OCI-LY7 (cell line): Measurements from ENCODE around the gene TECPR2. TPM values are rescaled to one million over a fixed set of nuclear protein-coding genes. Genes with fewer than 3 reads are reported as not detected.

Source experiments
- BruUV-seq: library from RNA; stranded (reverse); fragments of 400-500 nt; replicated peaks from 2 replicates; lab custom pipeline; 2021; lab: Mats Ljungman, UMichigan
- CTCF ChIA-PET: fragments of 300-600 bp; sonication (Branson Sonifier 250); formaldehyde crosslinking; loops from one replicate; lab custom pipeline; 2022; ENCODE audit warnings: antibody characterized with exemption; ENCODE audit not compliant: unreplicated experiment; lab: Charles Lee
- POLR2A ChIA-PET: fragments of 300-600 bp; sonication (Branson Sonifier 250); formaldehyde crosslinking; loops from one replicate; lab custom pipeline; 2022; ENCODE audit warnings: antibody characterized with exemption; lab: Charles Lee
- DNase-seq: peaks from one replicate; pipeline ENCODE4 v3.0.0-alpha.2; 2015; ENCODE audit warnings: low spot score
- H2AFZ ChIP-seq: fragments of 200-600 bp; sonication (generic), shearing (Covaris generic); 2 replicates; pipeline ENCODE4 v1.6.1; 2014; ENCODE audit warnings: mild to moderate bottlenecking, antibody characterized with exemption, low read length, moderate library complexity
- H3K27ac ChIP-seq: fragments of 200-600 bp; sonication (generic); 2 replicates; pipeline ENCODE4 v1.5.1; 2014; ENCODE audit warnings: mixed run types, low read depth, mild to moderate bottlenecking, moderate library complexity, low read length, inconsistent platforms; ENCODE audit not compliant: poor library complexity, severe bottlenecking
- H3K36me3 ChIP-seq: fragments of 200-600 bp; sonication (generic); 2 replicates; pipeline ENCODE4 v1.6.1; 2014; ENCODE audit warnings: mild to moderate bottlenecking, antibody characterized with exemption, low read length, moderate library complexity, mixed read lengths; ENCODE audit not compliant: insufficient read depth
- H3K4me1 ChIP-seq: fragments of 200-600 bp; sonication (generic); 2 replicates; pipeline ENCODE4 v1.5.1; 2014; ENCODE audit warnings: mild to moderate bottlenecking, low read length; ENCODE audit not compliant: insufficient read depth, poor library complexity, severe bottlenecking
- H3K4me2 ChIP-seq: fragments of 200-600 bp; sonication (generic); 2 replicates; pipeline ENCODE4 v1.6.1; 2014; ENCODE audit warnings: mild to moderate bottlenecking, low read length
- H3K4me3 ChIP-seq: fragments of 200-600 bp; sonication (generic); 2 replicates; pipeline ENCODE4 v1.5.1; 2014; ENCODE audit warnings: mild to moderate bottlenecking, low read depth, low read length; ENCODE audit not compliant: poor library complexity, severe bottlenecking
- H3K79me2 ChIP-seq: fragments of 200-600 bp; sonication (generic); 2 replicates; pipeline ENCODE4 v1.6.1; 2016; ENCODE audit warnings: low read depth, mild to moderate bottlenecking, low read length, moderate library complexity, mixed read lengths; ENCODE audit not compliant: insufficient read depth
- H3K9me2 ChIP-seq: fragments of 200-600 bp; sonication (generic); 2 replicates; pipeline ENCODE4 v1.6.1; 2016; ENCODE audit warnings: mild to moderate bottlenecking, low read length, mixed read lengths; ENCODE audit not compliant: insufficient read depth
- H3K9me3 ChIP-seq: fragments of 200-600 bp; sonication (generic); 2 replicates; pipeline ENCODE4 v1.6.1; 2014; ENCODE audit warnings: mild to moderate bottlenecking, mixed run types, low read length, mixed read lengths
- H4K20me1 ChIP-seq: fragments of 200-600 bp; sonication (generic); 2 replicates; pipeline ENCODE4 v1.6.1; 2014; ENCODE audit warnings: mild to moderate bottlenecking, antibody characterized with exemption, low read length, moderate library complexity, mixed read lengths; ENCODE audit not compliant: insufficient read depth
- EZH2phosphoT487 ChIP-seq: fragments of 200-600 bp; sonication (generic); IDR thresholded peaks from 2 replicates; pipeline ENCODE4 v1.6.1; 2018; ENCODE audit warnings: low read depth, borderline replicate concordance, mild to moderate bottlenecking, mixed run types, antibody characterized with exemption, low read length, moderate library complexity, mixed read lengths
- intact Hi-C: fragments of 100-400 bp; cut with micrococcal nuclease; formaldehyde crosslinking; loops from one replicate; pipeline ENCODE4 v1.10.0; 2022; ENCODE audit not compliant: unreplicated experiment
- total RNA-seq, 2 experiments: library from RNA; depleted of rRNA in 1 of 2; stranded (reverse); fragments of >200 nt in 1 of 2; shearing (Covaris generic) in 1 of 2; gene quantifications; 2 replicates each; pipeline ENCODE4 v1.2.3, GENCODE V29; 2014 to 2022
- TF ChIP-seq, protein P1 (sequence below): fragments of 200-600 bp; sonication (generic); conservative IDR thresholded peaks from 2 replicates; pipeline ENCODE4 v1.5.1; 2014; ENCODE audit warnings: mild to moderate bottlenecking, antibody characterized with exemption, low read length, moderate library complexity, mixed read lengths

TECPR2 gene
- total RNA-seq, 2 experiments from 2014 or later: 5.3 to 12.7 TPM

DNA sequence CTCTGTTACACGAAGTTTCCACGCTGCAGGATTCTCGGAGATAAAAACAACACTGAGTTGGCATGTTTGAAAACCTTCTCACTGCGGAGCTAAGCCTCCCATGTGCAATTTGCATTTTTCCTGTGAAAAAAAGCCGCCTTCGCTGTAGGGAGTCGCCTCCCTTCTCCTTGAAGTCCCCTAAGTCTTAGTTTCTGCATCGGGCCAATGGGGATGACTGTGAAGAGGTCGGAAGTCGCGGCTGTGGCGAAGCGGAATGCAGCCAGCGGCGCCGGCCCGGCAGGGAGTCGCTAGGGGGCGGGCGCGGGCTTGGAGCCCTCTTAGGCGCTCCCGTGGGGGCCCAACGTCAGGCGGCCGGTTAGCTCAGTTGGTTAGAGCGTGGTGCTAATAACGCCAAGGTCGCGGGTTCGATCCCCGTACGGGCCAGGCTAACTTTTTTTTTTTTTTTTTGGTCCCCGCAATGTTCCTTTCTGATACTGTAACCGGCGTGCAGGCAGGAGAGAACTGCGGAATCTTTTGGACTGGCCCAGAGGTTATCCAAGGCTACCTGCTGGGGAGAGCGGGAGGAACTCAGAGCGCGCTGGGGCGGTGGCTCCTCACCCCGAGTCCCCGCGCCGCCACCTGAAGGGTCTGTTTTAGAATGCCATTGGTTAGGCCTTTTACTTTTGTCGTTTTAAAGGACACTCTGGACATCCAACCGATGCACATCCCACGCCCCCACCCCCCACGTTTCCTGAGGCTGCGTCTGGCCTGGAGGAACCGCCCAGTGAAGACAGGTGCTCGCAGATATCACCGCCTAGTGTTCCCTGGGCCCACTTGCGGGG, 45.8 kb upstream of the TECPR2 start:
- CTCF ChIA-PET: interaction anchor here (0.5 to 0.7 kb wide), 3 partner anchors 313 to 387 kb away, joined by 3 to 6 read pairs (median 4); no protein-coding TSS in a partner anchor
- peak; percentile 93 for DNase-seq

DNA sequence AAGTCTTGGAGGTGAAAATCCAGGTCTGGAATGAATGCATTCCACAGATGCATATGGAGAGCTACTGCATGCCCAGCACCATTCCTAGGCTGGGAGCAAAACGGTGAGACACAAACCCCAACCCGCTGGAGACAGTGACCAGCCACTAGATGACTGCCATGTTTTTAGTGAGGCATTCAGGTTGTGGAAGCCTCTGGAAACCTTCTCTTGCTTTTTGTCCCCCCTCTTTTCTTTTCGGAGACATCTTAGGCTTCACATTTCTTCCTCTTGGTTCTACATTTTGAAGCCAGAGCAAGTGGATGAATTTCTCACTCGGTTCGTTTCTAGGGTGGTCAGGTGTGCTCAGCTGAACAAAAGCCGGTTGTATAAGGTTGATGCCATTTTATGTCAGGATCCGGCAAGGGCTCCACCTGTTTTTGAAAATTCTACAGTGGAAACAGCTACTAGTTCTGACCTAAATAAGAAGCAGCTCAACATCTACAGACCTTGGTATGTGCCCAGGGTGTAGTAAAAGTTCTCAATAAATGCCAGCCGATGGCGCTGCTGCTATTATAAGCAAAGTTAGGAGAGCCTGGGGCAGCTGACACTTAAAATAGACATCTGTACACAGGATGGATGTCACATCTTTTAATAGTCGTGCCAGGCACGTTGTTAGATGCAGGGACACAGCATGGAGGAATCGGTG, 45.0 kb upstream of the TECPR2 start:
- intact Hi-C loops: loop anchor here (2.0 to 5.0 kb wide), 5 partner anchors 45 to 557 kb away; partner anchors contain the start of genes CINP, DYNC1H1, PPP2R5C and RCOR1
- H3K79me2 ChIP-seq: peaks cover 10% of the 10 kb centered on the region; the same call in 1 of the 2 replicates
- peaks cover 9% of the 10 kb centered on the region; the same call in 1 of the 2 replicates for H3K36me3 ChIP-seq
- H4K20me1 ChIP-seq: no peaks in the 10 kb centered on the region
- peak overlapping the region; percentile 94 for H3K4me2 ChIP-seq
- no peaks in the 10 kb centered on the region for H3K9me3 ChIP-seq
- H3K9me2 ChIP-seq: no peaks in the 10 kb centered on the region
- no TSS peak for BruUV-seq
- peak; percentile 67 for DNase-seq
- H3K27ac ChIP-seq: peak overlapping the region; percentile 70
- TF ChIP-seq, protein P1, sequence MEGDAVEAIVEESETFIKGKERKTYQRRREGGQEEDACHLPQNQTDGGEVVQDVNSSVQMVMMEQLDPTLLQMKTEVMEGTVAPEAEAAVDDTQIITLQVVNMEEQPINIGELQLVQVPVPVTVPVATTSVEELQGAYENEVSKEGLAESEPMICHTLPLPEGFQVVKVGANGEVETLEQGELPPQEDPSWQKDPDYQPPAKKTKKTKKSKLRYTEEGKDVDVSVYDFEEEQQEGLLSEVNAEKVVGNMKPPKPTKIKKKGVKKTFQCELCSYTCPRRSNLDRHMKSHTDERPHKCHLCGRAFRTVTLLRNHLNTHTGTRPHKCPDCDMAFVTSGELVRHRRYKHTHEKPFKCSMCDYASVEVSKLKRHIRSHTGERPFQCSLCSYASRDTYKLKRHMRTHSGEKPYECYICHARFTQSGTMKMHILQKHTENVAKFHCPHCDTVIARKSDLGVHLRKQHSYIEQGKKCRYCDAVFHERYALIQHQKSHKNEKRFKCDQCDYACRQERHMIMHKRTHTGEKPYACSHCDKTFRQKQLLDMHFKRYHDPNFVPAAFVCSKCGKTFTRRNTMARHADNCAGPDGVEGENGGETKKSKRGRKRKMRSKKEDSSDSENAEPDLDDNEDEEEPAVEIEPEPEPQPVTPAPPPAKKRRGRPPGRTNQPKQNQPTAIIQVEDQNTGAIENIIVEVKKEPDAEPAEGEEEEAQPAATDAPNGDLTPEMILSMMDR: peak; percentile 57
- no peak for TF ChIP-seq EZH2phosphoT487
- H3K4me1 ChIP-seq: peaks cover 53% of the 10 kb centered on the region
- H2AFZ ChIP-seq: peak overlapping the region; percentile 98
- peak overlapping the region; percentile 66 for H3K4me3 ChIP-seq
- ChIA-PET CTCF (no interaction called here), POLR2A (interaction anchor here (0.6 to 1.8 kb wide), 6 partner anchors 12 to 173 kb away, joined by 3 to 7 read pairs (median 3); partner anchors contain the start of gene MOK)

More for the DNA sequence above, 45.8 kb upstream of the TECPR2 start:
- H2AFZ ChIP-seq: peak overlapping the region; percentile 98
- peaks cover 1% of the 10 kb centered on the region; the same call in 1 of the 2 replicates for H3K36me3 ChIP-seq
- BruUV-seq: no TSS peak
- no peaks in the 10 kb centered on the region for H3K9me2 ChIP-seq
- H3K4me3 ChIP-seq: peak overlapping the region; percentile 66
- no peaks in the 10 kb centered on the region for H4K20me1 ChIP-seq
- no peaks in the 10 kb centered on the region for H3K9me3 ChIP-seq
- H3K79me2 ChIP-seq: peaks cover 10% of the 10 kb centered on the region; the same call in 1 of the 2 replicates
- H3K4me1 ChIP-seq: peaks cover 53% of the 10 kb centered on the region
- peak overlapping the region; percentile 94 for H3K4me2 ChIP-seq
- TF ChIP-seq, protein P1: peak; percentile 79
- no peak for TF ChIP-seq EZH2phosphoT487
- intact Hi-C loops: loop anchor here (1.0 to 5.0 kb wide), 3 partner anchors 12 to 355 kb away; partner anchors contain the start of genes DYNC1H1 and MOK
- H3K27ac ChIP-seq: peak overlapping the region; percentile 70
- POLR2A ChIA-PET: interaction anchor here (0.6 to 1.8 kb wide), 12 partner anchors 8 to 397 kb away, joined by 3 to 7 read pairs (median 3); partner anchors contain the start of gene MOK
